GM21723 (cell line): ENCODE measurements around the gene PDGFB.

Experiments
- ATAC-seq: cut with Tn5 transposase; IDR thresholded peaks from one replicate; pipeline ENCODE4 v1.9.1; 2021; ENCODE audit warnings: mild to moderate bottlenecking, moderate library complexity; ENCODE audit not compliant: unreplicated experiment

The PDGFB gene

DNA sequence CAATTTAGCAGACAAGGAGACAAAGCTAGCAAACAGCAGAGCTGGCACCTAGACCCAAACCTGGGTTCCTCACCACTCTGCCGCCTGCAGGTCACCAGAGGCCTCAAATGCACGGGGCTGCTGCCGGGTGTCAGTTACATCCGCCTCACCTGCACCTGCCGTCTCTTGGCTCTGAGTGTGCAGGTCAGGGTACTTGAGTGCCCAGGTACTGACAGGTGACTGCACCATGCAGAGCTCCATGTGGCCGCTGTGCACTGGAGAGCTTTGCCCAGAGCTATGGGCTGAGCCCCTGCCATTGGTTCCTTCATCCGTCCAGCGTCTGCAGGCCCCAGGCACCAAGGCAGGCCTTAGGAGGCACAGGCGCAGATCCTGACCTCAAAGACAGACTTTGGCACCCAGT is 35.0 kb downstream of the PDGFB start:
- ATAC-seq: no peak

GRCh38 chr22:39208013-39208680 is 36.6 kb downstream of the PDGFB start:
- no peak for ATAC-seq

DNA sequence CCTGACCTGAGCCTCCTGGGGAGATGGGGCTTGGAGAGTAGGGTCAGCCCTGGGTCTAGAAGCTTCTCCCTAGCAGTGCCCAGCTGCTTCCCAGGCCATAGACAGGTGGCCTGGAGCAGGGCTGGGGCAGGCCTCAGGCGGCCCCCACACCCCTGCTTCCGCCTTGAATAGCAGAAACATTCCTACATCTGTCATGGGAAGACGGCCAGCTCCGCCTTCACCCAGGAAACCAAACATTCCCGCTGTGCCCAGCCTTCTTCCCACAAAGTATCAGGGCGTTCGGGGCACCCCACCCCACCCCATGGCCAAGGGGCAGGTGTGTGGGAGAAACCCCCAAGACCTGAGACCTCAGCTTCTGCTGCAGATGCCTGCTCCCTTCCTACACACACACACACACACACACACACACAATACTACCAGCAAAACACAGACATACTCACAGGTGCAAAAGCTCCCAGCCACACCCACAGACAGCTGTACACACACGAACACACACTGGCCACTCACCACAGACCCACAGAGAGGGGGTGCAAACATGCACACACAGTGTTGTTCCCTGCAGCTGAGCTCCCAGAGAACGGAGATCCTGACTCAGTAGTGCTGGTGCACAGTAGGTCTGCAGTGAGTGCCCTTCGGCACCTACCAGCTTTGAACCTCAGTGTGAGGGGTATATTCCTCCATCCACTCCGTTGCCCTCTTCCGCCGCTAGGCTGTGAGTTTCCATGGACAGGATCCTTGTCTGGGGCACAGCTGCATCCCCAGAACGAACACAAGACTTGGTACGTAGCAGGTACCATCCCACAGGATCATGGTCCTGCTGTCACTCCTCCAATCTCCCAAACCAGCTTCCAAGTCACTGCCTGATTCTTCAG is 37.4 kb downstream of the PDGFB start:
- ATAC-seq: no peak

GRCh38 chr22:39206491-39206890 is 38.3 kb downstream of the PDGFB start:
- ATAC-seq: no peak

DNA sequence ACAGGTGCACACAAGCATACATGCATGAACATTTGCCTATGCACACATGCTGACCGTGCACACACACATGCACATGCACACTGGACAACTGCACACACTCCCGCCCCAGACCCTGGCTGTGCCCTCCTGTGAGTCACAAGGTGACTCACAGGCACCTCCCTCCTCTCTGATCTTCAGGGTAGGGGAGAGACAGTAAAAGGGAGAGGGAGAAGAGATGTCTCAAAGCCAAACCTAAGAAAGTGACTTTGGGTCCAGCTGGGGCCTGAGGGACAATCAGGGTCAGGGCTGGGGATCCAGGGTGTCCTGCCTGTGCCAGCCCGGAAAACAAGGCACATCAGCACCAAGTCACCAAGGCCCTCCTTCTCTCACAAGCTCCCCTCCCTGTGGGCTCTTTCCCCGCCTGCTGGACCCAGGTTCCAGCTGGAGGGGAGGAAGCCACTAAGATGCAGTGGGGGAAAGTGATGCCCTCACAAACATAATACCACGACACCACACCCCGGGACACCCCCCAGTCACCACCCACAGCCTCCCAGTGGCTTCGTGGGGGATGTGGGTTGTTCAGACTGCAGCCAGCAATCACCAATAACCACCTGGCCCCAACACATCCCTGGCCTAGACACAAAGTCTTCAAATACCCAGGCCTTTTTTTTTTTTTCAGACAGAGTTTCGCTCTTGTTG is 39.3 kb downstream of the PDGFB start:
- no peak for ATAC-seq

DNA sequence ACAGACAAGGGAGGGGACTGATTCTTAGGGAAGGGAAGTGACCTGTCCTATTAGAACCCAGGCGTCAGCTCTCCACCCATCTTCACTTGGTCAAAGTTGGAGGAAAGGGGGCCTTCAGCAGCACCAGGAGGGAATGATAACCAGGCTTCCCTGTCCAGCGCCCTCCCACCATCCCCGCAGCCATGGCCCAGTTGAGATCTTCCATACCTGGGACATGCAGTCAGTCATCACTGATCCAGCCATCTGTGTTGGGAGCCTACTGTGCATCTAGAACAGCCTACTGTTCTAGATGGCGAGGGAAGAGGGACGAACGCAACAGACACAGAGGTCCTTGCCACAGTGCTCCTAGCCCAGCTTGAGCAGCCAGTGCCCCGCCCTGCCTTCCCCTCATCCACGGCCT is 40.6 kb downstream of the PDGFB start:
- ATAC-seq: no peak

DNA sequence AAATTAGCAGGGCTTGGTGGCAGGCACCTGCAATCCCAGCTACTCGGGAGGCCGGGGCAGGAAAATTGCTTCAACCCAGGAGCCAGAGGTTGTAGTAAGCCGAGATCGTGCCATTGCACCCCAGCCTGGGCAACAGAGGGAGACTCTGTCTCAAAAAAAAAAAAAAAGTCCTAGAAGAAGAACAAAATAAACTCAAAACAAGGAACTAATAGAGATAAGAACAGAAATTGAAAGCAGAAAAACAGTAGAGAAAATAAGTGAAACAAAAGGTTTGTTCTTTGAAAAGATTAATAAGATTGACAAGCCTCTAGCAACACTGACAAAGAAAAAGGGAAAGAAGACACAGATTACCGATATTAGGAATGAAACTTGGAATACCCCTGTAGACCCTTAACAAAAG is 47.2 kb downstream of the PDGFB start:
- ATAC-seq: no peak

GRCh38 chr22:39194098-39194497 is 50.7 kb downstream of the PDGFB start:
- ATAC-seq: no peak

DNA sequence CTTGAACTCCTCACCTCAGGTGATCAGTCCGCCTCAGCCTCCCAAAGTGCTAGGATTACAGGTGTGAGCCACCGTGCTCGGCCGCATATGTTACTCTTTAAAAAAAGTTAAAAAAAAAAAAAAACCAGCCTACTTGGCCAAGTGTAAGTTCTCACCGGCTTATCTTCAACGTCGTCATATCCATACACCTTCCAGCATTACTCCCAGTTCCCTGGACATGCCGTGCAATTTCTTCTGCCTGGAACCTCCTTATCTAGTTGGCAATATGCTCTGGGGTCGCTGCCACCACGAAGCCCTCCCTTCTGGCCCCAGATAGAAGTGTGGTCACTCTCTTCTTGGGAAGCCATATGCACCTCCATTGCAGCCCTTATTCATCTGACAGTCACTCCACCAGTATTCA is 56.0 kb downstream of the PDGFB start:
- no peak for ATAC-seq

GRCh38 chr22:39185601-39186012 is 59.2 kb downstream of the PDGFB start:
- ATAC-seq: no peak

- ATAC-seq: no peak
Measured at GRCh38 chr22:39184586-39185577, 59.9 kb downstream of the PDGFB start.

- no peak for ATAC-seq
Measured at GRCh38 chr22:39183991-39184585, 60.7 kb downstream of the PDGFB start.

DNA sequence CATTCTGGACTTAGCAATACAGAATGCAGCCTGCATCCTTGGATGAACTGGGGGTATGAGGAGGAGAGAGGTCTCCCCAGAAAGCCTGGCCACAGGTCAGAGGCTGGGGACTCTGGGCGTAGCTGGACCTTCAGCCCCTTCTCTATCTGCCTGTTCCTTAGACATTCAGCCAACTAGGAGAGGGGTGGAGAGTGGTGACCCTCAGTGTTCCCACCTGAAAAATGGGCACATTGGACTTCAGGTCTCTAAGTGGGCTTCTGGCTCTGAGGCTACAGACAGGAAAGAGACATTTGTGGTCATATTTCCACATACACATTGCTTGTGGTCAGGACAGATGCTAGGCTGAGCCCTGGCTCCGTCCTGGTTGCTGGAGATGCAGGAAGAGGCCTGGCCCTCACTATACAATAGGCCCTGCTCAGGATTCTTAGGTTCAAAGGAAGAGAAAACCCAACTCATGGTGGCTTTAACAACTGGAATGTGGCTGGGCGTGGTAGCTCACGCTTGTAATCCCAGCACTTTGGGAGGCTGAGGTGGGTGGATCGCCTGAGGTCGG is 62.2 kb downstream of the PDGFB start:
- ATAC-seq: no peak

- no peak for ATAC-seq
Measured at GRCh38 chr22:39181778-39182177, 63.0 kb downstream of the PDGFB start.

- no peak for ATAC-seq
Measured at GRCh38 chr22:39181356-39181755, 63.4 kb downstream of the PDGFB start.

DNA sequence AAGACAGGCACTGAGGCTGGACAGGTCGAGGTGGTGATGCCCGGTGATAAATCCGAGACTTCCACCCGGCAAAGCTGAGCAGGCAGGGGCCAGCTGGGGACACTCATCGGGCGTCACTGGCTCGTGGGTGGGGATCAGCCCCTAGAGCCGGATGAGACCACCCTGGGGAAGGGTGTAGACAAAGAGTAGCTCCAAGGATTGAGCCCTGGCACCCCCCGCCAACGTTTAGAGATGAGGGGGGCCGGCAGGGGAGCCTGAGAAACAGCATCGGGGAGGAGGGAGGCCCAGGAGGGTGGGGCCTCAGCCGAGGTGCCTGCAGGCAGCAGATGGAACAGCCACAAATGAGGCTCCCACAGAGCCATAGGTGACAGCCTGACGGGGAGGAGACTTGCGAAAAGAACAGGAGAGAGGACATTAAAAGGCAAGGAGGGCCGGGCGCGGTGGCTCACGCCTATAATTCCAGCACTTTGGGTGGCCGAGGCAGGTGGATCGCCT is 64.9 kb downstream of the PDGFB start:
- no peak for ATAC-seq

- ATAC-seq: no peak
Measured at GRCh38 chr22:39179401-39179827, 65.4 kb downstream of the PDGFB start.

DNA sequence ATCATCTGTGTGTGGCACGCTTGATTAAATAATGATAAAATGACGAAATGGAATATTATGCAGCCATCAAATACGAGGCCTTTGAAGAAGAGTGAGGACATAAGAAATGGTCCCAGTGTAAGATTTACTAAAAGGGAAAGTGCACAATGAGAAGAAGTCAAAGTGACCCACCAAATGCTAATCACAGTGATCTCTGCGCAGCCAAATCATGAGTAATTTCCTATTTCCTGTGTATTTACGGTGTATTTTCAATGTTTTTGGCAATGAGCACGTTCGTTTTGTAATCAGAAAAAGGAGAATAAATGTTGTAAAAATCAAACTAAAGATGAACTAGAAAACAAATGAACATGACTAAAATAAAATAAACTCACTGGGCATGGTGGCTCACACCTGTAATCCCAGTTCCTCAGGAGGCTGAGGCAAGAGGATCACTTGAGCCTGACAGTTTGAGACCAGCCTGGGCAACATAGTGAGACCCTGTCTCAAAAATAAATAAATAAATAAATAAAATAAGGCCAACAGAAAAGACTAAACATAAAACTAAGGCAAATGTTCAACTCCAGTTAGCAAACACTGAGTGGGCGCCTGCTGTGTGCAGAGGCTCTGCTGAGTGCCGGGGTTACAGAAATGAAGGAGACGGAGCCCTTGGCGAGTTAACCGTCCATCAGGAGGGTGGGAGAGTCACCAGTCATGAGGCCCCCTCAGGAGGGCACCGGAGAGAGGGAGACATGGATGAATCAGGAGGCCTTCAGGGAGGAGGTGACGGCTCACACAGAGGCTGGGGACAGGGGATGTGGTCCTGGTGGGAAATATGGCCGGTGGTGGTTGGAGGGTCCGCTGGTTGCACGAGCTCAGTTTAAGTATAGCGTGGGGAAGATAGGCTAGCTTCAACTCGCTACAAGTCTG is 66.3 kb downstream of the PDGFB start:
- ATAC-seq: no peak

DNA sequence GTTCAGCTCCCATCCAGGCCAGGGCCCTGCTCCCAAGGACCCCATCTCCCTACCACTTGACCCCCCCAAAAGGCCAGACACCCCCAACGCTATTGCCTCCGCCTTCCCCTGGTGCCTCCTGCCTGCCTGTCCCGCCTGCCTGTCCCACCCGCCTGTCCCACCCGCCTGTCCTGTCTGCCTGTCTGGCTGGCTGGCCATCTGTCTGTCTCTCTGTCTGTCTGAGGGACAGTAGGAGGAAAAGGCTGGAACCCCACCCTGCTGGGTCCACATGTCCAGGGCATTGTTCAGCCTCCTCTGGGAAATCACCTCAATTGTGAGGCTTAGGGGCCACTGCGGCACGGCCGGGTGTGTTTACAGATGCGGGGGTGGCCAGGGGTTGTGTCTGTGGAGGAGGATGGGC is 67.0 kb downstream of the PDGFB start:
- no peak for ATAC-seq
